Stimulated activated CD8-positive, alpha-beta memory T cell treated with anti-CD3 and anti-CD28 coated beads, Interleukin-4, amount 100 ng/mL, for 1 hour (primary cell): ENCODE results near the gene APOBR.
"Not testable (repeated sequence)": the region's sequence is repeated elsewhere in the genome, so short reads cannot be mapped to it uniquely, and the experiment has no call there.

Source experiments
- DNase-seq, 2 donors: peaks; one replicate each; pipeline ENCODE4 v3.0.0-alpha.2; 2020; ENCODE audit warnings: low read depth in 2 of 2, low spot score in 1 of 2

The APOBR gene

DNA sequence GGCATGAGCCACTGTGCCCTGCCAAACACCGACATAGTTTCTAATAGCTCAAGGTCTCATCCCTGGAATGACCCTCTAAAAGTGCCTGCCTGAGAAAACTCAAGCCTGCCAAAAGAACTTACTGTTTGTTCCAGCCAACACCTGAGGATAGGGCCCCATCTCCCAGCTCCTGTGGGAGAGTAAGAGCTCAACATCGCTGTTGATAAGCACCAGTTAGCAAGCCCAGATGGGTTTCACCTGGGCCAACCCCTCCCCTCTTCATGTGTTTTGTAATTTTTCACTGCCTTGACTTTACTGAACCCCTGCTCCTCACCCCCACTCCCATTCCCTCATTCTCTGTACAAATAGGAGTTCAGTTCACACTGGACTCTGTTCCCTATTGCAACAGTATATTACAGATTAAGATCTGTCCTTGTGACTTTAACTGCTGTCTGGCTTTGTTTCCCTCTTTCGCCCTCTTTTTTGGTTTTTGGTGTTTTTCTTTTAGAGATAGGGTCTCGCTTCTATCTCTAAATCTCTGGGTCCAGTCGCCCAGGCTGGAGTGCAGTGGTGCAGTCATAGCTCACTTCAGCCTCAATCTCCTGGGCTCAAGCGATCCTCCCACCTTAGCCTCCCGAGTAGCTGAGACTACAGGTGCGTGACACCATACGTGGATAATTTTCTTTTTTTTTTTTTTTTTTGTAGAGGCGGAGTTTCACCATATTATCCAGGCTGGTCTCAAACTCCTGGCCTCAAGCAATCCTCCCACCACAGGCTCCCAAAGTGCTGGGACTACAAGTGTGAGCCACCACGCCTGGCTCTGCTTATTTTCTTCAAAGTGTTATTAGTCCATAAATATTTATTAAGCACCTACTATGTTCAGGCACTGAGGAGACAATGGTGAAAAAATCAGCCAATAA is 32.0 kb downstream of the APOBR start:
- no peak for DNase-seq

DNA sequence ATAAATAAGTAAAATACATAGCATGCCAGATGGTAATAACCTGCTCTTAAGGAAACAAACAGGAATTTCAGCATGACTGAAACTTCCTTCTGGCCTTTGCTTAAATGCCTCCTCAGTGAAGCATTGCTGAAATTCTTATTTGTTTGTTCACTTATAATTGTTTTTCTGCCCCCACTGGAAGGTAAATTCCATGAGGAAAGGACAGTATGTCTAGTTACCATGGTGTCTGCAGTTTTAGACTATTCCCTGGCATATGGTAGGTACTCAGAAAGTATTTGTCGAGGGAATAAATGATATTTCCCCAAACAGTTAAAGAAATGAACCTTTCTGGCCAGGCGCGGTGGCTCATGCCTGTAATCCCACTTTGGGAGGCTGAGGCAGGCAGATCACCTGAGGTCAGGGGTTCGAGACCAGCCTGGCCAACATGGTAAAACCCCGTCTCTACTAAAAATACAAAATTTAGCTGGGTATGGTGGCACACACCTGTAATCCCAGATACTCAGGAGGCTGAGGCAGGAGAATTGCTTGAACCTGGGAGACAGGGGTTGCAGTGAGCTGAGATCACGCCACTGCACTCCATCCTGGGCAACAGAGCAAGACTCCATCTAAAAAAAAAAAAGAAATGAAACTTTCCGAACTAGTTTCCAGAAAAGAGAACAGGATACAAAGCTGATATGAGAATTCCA is 32.8 kb downstream of the APOBR start:
- DNase-seq: not testable (repeated sequence)

DNA sequence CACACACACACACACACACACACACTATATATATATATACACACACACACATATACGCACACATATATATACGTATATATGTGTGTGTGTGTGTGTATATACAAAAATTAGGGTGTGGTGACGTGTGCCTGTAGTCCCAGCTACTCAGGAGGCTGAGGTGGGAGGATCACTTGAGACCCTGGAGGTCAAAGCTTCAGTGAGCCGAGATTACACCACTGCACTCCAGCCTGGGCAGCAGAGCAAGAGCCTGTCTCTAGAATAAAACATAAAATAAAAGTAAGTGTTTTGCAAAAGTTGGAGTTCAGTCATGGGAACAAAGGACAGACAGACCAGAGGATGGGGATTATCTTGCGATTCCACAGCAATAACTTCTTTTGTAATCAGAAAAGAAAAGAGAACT is 33.5 kb downstream of the APOBR start:
- no peak for DNase-seq

DNA sequence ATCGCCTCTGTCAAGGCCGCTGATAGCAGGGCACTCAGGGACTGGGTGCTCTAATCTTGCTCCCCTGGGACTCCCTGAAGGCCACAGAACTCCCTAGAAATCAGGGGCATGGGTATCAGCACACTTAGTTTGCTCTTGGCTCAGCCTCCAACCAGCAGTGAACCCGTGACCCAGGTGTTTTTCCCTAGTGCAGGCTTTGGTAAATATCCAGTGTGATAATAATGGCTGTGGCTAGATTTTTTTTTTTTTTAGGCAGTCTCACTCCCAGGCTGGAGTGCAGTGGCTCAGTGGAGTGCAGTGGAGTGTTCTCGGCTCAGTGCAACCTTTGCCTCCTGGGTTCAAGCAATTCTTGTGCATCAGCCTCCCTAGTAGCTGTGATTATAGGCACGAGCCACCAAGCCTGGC is 34.0 kb downstream of the APOBR start:
- no peak for DNase-seq

DNA sequence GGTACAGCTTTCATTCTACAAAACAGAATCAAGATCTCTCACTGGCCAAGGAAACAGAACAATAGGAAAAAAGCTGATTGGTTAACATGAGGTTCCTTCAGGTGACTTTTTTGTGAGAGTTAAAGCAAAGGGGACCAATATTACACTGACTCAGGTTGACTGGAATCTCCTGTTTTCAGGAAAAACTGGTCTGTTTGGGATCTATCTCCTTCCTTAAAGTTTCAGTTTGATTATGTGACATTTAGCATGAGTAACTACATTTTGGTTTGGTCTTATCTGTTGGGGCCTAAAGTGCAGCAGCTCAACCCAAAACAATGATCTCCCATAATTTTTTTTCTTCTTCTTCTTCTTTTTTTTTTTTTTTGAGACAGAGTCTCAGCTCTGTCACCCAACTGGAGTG is 34.7 kb downstream of the APOBR start:
- DNase-seq: no peak

DNA sequence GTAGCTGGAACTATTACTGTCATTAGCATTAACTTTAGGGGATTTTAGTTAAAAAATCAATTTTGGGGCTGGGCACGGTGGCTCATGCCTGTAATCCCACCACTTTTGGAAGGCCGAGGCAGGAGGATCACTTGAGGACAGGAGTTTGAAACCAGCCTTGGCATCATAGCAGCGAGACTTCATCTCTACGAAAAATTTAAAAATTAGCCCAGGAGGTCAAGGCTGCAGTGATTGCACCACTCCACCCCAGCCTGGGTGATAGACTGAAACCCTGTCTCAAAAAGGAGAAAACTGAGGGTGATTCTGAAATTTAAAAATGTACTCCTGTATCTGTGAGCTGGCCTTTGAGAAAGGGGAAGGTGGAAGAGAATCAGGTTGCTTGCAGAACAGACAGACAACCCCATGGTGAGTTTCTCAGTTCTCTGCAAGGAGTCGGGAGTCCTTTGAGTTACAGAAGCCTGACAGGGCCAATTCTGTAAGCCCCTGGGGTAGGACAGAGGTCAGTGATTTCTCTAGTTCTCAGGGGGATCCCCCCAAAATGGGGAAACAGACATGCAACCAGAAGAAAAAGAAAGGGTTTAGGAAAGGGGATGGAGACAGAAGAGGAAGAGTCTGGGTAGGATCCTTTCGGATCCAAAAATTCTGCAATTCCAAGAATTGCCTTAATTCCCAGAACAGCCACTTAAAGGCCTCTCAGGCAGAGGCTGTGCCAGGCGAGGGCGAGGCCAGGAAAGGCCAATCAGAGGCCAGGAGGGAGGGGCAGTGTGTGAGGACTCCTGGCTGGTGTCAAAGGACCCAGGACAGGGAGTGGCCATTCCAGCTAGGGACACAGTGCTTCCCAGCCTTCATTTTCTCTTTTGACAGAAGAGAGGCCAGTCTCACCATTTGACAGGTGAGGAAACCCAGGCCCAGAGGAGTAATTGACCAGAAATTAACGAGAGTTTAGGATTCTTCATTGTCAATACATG is 37.6 kb downstream of the APOBR start:
- no peak for DNase-seq

DNA sequence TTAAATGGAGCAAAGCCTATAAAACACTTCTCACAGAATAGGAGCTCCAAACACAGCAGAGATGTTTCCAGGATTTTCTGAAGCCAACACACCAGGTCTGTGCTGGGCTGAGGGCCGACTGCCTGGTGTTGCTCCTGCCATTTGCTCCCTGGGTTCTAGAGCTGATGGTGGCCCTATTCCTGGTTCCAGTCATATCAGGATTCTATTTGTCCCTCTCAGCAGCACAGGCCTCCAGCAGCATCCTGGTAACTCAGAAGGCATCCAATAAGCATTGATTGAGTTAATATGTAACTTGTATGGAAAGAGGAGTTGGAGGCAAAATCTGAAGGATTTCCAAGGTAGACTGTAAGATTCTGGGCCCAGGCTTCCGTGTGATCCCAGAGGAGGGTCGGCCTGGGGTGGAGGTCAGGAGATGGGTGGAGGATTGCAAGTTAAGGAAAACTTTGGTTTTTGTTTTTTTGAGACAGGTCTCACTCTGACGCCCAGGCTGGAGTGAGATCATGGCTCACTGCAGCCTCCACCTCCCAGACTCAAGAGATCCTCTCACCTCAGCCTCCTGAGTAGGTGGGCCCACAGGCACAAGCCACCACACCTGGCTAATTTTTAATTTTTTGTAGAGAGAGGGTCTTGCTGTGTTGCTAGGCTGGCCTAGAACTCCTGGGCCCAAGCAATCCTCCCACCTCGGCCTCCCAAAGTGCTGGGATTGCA is 38.7 kb downstream of the APOBR start:
- no peak for DNase-seq

DNA sequence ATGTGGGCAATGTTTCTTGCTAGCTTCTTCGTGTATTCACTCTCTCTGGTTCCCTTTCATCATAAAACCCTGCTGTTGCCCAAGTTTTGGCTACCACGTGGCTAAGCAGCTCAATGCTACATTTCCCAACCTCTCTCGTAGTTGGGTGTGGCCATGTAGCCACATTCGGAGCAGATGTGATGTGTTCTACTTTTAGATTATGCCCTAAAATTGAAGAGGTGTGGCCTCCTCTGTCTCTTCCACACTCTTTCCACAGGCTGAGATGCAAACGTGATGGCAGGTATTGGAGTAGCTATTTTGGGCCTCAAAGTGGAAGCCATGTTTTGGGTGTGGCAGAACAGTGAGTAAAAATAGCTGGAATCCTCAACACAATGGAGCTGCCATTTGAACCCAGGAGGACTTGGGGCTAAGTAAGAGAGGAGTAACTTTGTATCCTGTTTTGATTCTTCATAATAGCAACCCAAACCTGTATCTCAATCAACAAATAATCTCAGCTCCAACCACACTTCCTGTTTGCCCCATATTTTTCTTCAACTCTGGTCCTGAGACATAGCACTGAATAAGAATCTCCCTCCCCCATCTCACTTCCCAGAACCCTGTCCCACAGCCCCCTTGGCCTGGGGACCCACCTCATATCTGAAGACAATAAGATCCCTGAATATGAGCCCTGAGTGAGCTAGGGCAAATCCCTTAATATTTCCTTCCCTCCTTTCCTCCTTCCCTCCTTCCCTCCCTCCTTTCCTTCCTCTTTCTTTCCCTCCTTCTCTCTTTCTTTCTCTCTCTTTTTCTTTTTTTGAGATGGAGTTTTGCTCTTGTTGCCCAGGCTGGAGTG is 40.3 kb downstream of the APOBR start:
- no peak for DNase-seq

DNA sequence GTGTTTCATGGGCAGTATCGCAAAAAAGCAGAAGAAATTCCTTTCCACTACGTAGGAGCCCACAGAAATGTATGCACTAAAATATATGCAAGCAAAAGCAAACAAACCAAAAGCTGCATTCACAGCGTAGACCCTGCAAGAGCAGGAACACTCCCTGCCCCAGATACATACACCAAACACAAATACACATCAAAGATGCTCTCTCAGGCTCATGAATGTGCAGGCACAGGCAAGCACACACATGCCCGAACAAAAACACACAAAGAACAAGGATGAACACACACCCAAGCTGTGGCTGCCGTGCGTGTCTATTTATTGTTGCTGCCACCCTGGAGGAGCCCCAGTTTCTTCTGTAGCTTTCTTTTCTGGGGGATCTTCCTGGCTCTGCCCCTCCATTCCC is 42.6 kb downstream of the APOBR start:
- DNase-seq: no peak

DNA sequence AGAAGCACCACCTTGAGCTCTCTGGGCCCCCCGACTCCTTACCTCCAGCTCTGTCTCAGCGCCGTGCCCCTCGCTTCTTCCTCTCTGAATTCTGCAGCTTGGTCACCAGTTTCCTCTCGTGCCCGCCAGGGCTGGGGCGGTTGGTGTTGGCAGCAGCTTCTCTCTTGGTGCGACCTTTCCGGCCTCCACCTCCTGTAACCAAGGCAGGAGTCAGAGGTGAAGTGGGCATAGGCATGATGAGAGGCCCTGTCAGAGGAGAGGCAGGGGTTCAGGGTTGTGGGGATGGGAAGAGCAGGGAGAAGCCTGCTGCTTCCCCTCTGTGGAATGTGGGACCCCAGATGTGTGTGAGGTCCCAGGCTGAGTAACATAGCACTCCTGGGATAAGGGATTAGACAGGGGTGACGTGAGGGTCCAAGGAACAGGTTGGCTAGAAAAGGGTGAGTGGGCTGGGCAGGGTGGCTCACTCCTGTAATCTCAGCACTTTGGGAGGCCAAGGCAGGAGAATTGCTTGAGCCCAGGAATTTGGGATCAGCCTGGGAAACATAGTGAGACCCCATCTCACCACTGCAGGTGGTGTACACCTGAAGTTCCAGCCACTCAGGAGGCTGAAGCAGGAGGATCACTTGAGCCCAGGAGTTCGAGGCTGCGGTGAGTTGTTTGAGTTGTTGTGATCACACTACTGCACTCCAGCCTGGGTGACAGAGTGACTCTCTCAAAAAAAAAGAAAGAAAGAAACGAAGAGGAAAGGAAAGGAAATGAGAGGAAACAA is 43.7 kb downstream of the APOBR start:
- no peak for DNase-seq

DNA sequence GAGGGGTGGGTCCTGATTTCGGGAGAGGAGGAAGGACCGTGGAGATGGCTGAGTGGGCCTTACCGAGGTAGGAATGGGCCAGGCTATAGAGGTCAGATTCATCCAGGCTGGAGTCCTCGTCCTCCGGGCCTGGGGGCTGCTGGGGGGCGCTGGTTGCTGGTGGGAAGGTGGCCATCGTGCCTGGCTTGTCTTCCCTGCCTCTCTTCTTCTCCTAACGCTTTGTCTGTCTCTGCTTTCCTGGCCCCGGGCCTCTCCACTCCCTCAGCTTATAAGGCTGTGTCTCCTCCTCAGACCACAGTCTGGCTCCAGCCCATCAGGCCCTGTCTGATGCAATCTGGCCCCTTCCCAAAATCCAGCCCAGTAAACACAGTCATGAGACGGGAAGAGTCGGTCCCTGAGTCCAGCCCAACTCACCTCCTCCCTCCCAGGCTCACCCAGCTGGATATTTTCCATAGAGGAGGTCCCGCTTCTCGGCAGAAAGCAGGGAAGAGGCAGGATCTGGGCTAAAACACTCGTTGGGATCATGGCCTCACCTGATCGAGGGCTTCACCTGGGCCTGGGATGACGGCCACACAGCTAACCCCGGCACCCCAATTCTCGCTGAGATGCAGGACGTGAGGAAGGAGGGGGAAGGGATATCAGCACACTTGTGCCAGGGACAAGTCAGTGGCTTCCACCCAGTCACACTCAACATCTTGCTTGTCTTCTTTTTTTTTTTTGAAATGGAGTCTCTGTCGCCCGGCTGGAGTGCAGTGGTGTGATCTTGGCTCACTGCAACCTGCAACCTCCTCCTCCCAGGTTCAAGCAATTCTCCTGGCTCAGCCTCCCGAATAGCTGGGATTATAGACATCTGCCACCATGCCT is 44.5 kb downstream of the APOBR start, which contains the start of gene NUPR1:
NUPR1 (minus strand) TSS at position 242 of the 864 bp plus-strand sequence; CDS start at position 175, 67 bp downstream.
- DNase-seq: no peak

DNA sequence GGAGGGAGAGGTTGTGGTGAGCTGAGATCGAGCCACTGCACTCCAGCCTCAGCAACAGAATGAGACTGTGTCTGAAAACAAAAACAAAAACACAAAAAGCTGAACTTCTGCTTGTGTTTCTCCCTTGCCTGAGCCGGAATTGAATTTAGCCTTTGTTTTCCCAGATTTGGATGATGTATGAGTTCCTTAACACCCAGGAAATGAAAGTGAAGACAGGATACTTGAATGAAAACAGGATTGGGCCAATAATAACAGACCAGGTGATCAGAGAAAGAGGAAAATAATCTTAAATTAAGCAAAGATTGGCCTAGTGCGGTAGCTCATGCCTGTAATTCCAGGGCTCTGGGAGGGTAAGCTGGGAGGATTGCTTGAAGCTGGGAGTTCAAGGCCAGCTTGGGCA is 45.9 kb downstream of the APOBR start:
- no peak for DNase-seq

DNA sequence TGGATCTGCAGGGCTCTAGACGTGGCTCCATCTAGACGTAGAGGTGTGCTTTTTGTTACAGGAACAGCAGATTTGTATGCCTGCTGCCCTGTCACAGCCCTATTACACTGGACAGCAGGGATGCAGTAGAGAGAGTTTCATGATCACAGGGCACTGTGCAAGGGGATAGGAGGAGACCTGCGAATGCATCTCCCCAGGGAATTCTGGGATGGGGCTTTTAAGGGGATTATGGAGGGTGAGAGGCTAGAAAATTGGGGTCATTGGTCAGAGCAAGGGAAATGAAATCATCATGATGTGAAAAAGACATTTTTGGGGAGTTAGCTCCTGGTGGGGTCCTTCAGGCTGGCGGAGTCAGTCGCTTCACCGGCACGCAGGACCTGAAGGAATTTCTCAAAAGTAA is 48.2 kb downstream of the APOBR start:
- DNase-seq: no peak

DNA sequence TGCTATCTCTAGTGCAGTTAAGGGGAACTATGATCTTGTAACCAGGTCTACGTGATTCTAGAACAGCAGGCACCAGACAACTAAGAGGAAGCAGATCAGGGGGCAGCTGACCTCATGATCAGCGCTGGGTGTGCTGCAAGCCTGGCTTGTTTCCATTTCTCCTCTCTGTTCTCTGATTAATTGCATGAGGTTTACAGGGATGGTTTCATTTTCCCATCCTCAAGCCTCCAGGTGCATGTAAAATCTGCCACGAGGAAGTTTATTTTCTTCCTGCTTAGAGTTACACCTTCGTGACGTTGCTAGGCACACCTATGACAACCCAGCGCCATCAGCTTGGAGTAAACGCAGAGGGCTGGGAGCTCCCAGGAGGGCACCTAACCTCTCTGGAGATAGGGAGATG is 48.6 kb downstream of the APOBR start:
- DNase-seq: no peak

DNA sequence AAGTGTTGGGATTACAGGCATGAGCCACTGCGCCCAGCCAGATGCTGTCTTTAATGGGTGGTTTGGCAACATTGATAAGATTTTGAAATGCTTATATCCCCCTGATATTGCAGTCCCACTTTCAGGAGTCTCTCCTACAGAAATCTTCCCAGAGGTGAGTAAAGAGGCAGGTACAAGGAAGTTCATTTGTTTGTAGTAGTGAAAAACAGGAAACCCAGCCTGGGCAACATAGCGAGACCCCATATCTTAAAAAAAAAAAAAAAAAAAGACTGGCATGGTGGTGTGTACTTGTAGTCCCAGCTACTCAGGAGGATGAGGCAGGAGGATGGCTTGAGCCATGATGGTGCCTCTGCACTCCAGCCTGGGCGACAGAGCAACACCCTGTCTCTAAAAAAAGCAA is 50.6 kb downstream of the APOBR start:
- no peak for DNase-seq

DNA sequence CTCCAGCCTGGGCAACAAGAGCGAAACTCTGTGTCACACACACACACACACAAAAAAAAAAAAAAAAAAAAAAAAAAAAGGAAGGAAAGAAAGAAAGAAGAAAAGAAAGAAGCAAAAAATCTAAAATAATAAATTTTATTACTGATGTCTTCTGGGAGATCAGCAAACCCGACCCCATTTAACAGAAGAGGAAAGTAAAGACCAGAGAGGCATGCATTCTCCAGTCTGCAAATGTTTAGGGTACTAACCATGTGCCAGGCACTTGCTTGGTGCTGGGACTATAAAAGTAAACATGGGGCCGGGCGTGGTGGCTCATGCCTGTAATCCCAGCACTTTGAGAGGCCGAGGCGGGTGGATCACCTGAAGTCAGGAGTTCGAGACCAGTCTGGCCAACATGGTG is 51.5 kb downstream of the APOBR start:
- not testable (repeated sequence) for DNase-seq

DNA sequence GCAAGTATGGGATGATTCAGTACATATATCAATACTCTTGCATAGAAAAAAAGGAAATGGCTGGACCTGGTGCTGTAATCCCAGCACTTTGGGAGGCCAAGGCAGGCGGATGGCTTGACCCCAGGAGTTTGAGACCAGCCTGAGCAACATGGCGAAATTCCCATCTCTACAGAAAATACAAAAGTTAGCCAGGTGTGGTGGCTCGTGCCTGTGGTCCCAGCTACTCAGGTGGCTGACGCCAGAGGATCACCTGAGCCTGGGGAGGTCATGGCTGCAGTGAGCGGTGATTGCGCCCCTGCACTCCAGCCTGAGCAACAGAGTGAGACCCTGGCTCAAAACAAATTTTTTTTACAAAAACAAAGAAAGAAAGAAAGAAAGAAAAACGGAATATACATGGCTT is 52.2 kb downstream of the APOBR start:
- no peak for DNase-seq

DNA sequence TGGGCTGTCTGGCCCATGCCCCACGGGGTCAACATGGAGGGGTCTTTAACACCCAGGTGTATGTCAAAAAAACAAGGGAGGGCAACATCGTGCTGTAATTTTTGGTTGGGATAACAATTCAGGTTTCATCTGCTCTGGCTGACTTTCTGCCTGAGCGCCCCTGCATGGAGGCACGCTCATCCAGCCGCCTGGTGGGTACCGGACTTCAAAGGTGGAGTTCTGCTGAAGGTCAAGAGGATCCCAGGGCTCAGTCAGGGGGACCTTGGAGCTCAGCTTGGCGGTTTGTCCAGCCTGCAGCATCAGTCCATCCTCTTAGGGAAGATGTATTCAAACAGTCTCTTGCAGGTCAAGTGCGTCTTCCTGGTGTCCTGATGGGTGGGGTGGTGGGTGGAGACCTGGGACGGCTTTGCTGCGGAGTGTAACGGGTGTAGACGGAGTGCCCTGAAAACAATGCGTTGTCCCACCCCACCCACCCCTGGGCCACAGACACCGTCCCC is 53.9 kb downstream of the APOBR start:
- no peak for DNase-seq
